Brain microvascular endothelial cell (primary cell): ENCODE results near the gene AP5Z1.
A peak's percentile ranks its signal among the peaks of the same experiment; 100 is the strongest.
"Not testable (repeated sequence)": the region's sequence is repeated elsewhere in the genome, so short reads cannot be mapped to it uniquely, and the experiment has no call there.

Experiments used
- DNase-seq: peaks from one replicate; pipeline ENCODE4 v3.0.0-alpha.2; 2020
- H3K27ac ChIP-seq: fragments of 250-450 bp; sonication (Bioruptor Pico); 2 replicates; pipeline ENCODE4 v1.5.1; 2020; ENCODE audit warnings: mild to moderate bottlenecking, moderate library complexity
- H3K27me3 ChIP-seq: fragments of 250-450 bp; sonication (Bioruptor Pico); replicated peaks from 2 replicates; pipeline ENCODE4 v1.5.1; 2020; ENCODE audit warnings: mild to moderate bottlenecking
- H3K36me3 ChIP-seq: fragments of 250-450 bp; sonication (Bioruptor Pico); replicated peaks from 2 replicates; pipeline ENCODE4 v1.5.1; 2020; ENCODE audit warnings: mild to moderate bottlenecking
- H3K4me3 ChIP-seq: 2 replicates; pipeline ENCODE4 v1.5.1; 2011; ENCODE audit warnings: low read depth, mild to moderate bottlenecking, control low read depth, low read length, moderate library complexity
- CTCF ChIP-seq: IDR thresholded peaks from 2 replicates; pipeline ENCODE4 v1.5.1; 2011; ENCODE audit warnings: low read depth, mild to moderate bottlenecking, moderate library complexity, low read length, control low read depth, inconsistent platforms; ENCODE audit errors: missing control alignments
- in situ Hi-C: cut with HindIII; loops from 2 replicates; pipeline ENCODE4 v1.10.0; 2017; ENCODE audit warnings: low sequenced_read_pairs, low pct_ligation_motif_present

The AP5Z1 gene

GRCh38 chr7:4791101-4791737 is 15.8 kb downstream of the AP5Z1 start:
- Histone ChIP-seq H3K27ac (no peak overlapping the region), H3K27me3 (no peaks in the 10 kb centered on the region), H3K4me3 (no peak overlapping the region), H3K36me3 (peaks cover 53% of the 10 kb centered on the region)
- in situ Hi-C loops = no loop called here
- DNase-seq = no peak
- no peak for TF ChIP-seq CTCF

GRCh38 chr7:4791738-4792536 is 16.5 kb downstream of the AP5Z1 start:
- peak; percentile 65 for TF ChIP-seq CTCF
- H3K27me3 ChIP-seq = no peaks in the 10 kb centered on the region
- peak overlapping the region; percentile 42 for H3K4me3 ChIP-seq
- no peak overlapping the region for H3K27ac ChIP-seq
- in situ Hi-C loops = no loop called here
- H3K36me3 ChIP-seq = peaks cover 46% of the 10 kb centered on the region
- DNase-seq = peak; percentile 53

- H3K36me3 ChIP-seq = peaks cover 39% of the 10 kb centered on the region
- no peak overlapping the region for H3K27ac ChIP-seq
- H3K27me3 ChIP-seq = no peaks in the 10 kb centered on the region
- in situ Hi-C loops = no loop called here
- H3K4me3 ChIP-seq = peak overlapping the region; percentile 42
- no peak for TF ChIP-seq CTCF
- DNase-seq = no peak
These were observed 17.2 kb downstream of the AP5Z1 start for GRCh38 chr7:4792537-4793126.

GRCh38 chr7:4793385-4793993 is 18.1 kb downstream of the AP5Z1 start:
- H3K4me3 ChIP-seq, in situ Hi-C loops, H3K27ac ChIP-seq, DNase-seq, H3K27me3 ChIP-seq: not testable (repeated sequence)
- H3K36me3 ChIP-seq = peaks cover 31% of the 10 kb centered on the region

- H3K36me3 ChIP-seq = peaks cover 24% of the 10 kb centered on the region
- H3K27ac ChIP-seq, H3K27me3 ChIP-seq, DNase-seq, in situ Hi-C loops, H3K4me3 ChIP-seq: not testable (repeated sequence)
These were observed 18.7 kb downstream of the AP5Z1 start for GRCh38 chr7:4794171-4794570.

GRCh38 chr7:4794591-4795350 is 19.3 kb downstream of the AP5Z1 start:
- Histone ChIP-seq H3K36me3 (peaks cover 19% of the 10 kb centered on the region), H3K27me3 (no peaks in the 10 kb centered on the region), H3K4me3 (no peak overlapping the region), H3K27ac (no peak overlapping the region)
- DNase-seq = peak; percentile 51
- in situ Hi-C loops = no loop called here
- no peak for TF ChIP-seq CTCF
